Activated T-cell treated with anti-CD3 and anti-CD28 coated beads, Interleukin-2, amount 50 U/mL, for 24 hours (primary cell): ENCODE results near the gene ZNF587B.
"Not testable (repeated sequence)": the region's sequence is repeated elsewhere in the genome, so short reads cannot be mapped to it uniquely, and the experiment has no call there.

Source experiments
- DNase-seq: peaks from one replicate; pipeline ENCODE4 v3.0.0-alpha.2; 2020
- H3K27ac Mint-ChIP-seq: 2 replicates; pipeline ENCODE4 v1.8.0; 2020; ENCODE audit warnings: mild to moderate bottlenecking, mixed read lengths
- H3K27me3 Mint-ChIP-seq: 2 replicates; pipeline ENCODE4 v1.8.0; 2020; ENCODE audit warnings: mixed read lengths
- H3K36me3 Mint-ChIP-seq: 2 replicates; pipeline ENCODE4 v1.8.0; 2020; ENCODE audit warnings: low read depth, mixed read lengths
- H3K4me1 Mint-ChIP-seq: 2 replicates; pipeline ENCODE4 v1.8.0; 2020; ENCODE audit warnings: low read depth, mixed read lengths
- H3K4me3 Mint-ChIP-seq: 2 replicates; pipeline ENCODE4 v1.8.0; 2020; ENCODE audit warnings: mild to moderate bottlenecking, moderate library complexity, mixed read lengths
- H3K9me3 Mint-ChIP-seq: 2 replicates; pipeline ENCODE4 v1.8.0; 2020; ENCODE audit warnings: mixed read lengths

ZNF587B gene

DNA sequence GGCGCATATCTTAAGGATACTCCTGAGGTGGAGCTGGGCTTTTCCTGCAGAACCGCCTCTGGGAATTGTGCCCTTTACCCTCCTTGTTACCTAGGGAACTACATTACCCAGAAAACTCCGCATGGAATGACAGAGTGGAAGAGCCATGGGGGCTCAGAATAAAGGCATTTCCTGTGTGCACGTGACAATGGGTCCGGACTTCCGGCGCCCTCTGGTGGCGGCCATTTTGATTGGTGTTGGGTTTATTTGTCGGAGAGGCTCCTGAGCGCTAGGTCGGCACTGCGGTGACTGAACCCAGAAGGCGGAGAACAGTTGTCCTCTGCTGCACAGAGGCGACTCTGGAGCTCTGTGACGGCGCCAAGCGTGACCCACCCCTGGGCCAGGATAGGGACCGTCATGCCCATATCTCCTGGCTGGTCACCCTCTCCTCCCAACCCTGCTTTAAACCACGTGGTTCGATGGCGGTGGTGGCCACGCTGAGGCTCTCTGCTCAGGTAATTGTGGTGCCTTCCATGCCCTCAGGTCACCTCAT, at the start of gene ZNF587B:
Gene ZNF587B, plus strand, starts transcription at position 229 of the 532 bp plus-strand sequence. Its CDS starts 230 bp downstream, at position 459.
- H3K27me3 Mint-ChIP-seq = no peaks in the 10 kb centered on the region
- peak within 1 kb of the TSS; percentile 44 for H3K27ac Mint-ChIP-seq
- peaks cover 2% of the 10 kb centered on the region for H3K9me3 Mint-ChIP-seq
- DNase-seq = peak; percentile 53
- H3K4me3 Mint-ChIP-seq = no peak within 1 kb of the TSS
- H3K4me1 Mint-ChIP-seq = peaks cover 38% of the 10 kb centered on the region
- H3K36me3 Mint-ChIP-seq = peaks cover 69% of the 10 kb centered on the region

GRCh38 chr19:57786286-57786685, 43.8 kb upstream of the ZNF587B start:
- H3K27ac Mint-ChIP-seq = no peak overlapping the region
- H3K4me3 Mint-ChIP-seq = no peak overlapping the region
- H3K9me3 Mint-ChIP-seq = peaks cover 44% of the 10 kb centered on the region
- H3K4me1 Mint-ChIP-seq = no peaks in the 10 kb centered on the region
- peaks cover 85% of the 10 kb centered on the region for H3K36me3 Mint-ChIP-seq
- H3K27me3 Mint-ChIP-seq = no peaks in the 10 kb centered on the region
- no peak for DNase-seq

GRCh38 chr19:57786906-57787305, 43.2 kb upstream of the ZNF587B start:
- H3K36me3 Mint-ChIP-seq = peaks cover 85% of the 10 kb centered on the region
- no peak overlapping the region for H3K4me3 Mint-ChIP-seq
- H3K4me1 Mint-ChIP-seq = no peaks in the 10 kb centered on the region
- no peak overlapping the region for H3K27ac Mint-ChIP-seq
- H3K27me3 Mint-ChIP-seq = no peaks in the 10 kb centered on the region
- no peak for DNase-seq
- peaks cover 48% of the 10 kb centered on the region for H3K9me3 Mint-ChIP-seq

DNA sequence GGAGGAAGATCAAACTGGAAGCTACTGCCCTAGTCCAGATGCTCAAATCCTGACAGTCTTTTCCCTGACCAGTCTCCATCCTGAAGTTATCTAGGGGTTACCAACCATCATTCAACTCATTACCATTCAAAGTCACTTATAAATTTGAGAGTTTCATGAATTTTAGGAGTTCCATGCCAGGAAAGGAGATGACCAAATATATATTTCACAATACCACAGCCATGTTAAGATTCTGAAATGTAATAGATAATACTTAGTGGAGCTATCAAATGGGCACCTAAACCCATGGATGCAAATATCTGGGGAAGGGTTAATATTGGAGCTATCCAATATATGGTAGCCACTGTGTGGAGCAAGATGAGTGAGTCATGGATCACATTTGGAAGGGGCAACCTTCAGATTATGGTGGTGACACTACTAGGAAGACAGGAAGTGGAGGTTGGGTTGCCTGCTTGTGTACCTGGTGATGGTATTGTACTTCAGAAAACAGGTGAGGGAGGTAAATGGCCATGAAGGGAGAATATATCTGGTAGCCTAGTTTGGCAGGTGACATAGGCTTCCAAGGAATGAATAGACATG, 41.9 kb upstream of the ZNF587B start:
- Mint-ChIP-seq H3K4me1 (no peaks in the 10 kb centered on the region), H3K27ac (no peak overlapping the region)

DNA sequence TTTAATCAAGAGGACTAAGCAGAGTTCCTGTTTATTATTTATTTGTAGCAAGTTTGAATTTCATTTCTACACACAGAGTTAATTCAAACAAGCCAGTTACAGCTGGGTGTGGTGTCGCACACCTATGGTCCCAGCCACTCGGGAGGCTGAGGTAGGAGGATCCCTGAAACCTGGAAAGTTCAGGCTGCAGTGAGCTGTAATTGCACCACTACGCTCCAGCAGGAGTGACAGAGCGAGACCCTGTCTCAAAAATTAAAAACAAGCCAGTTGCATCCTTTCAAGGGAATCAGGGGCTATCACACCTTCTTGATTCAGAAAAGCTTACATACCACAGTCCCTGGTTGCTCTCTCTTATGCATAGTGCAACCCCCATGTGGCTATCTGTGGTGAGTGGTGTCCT, 40.8 kb upstream of the ZNF587B start:
- no peaks in the 10 kb centered on the region for H3K4me1 Mint-ChIP-seq
- H3K9me3 Mint-ChIP-seq = peaks cover 55% of the 10 kb centered on the region
- peaks cover 92% of the 10 kb centered on the region for H3K36me3 Mint-ChIP-seq
- no peak overlapping the region for H3K4me3 Mint-ChIP-seq
- H3K27me3 Mint-ChIP-seq = no peaks in the 10 kb centered on the region
- no peak for DNase-seq
- no peak overlapping the region for H3K27ac Mint-ChIP-seq

More for the DNA sequence above, 41.9 kb upstream of the ZNF587B start:
- H3K27me3 Mint-ChIP-seq = no peaks in the 10 kb centered on the region
- peaks cover 88% of the 10 kb centered on the region for H3K36me3 Mint-ChIP-seq
- no peak for DNase-seq
- no peak overlapping the region for H3K4me3 Mint-ChIP-seq
- peaks cover 52% of the 10 kb centered on the region for H3K9me3 Mint-ChIP-seq

DNA sequence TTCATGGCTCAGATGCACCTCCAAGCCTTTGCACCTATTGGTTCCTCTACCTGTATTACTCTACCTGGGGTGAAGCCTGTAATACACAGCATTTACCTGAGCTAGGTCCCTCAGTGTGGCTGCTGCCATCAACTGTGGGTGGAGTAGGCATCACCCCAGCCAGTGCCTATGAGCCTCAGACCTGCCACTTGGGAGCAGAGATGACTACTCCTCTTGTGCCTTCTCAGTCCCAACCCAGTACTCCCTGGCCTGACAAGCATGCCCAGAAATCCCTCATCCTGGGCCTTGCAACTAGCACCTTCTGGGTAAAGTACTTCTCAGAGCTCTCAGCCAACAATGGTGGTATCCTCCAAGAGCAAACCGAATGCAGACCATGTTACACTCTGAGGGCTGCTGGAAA, 33.5 kb upstream of the ZNF587B start:
- not testable (repeated sequence) for H3K4me3 Mint-ChIP-seq, H3K4me1 Mint-ChIP-seq, H3K27me3 Mint-ChIP-seq, H3K27ac Mint-ChIP-seq, DNase-seq
- peaks cover 19% of the 10 kb centered on the region for H3K9me3 Mint-ChIP-seq
- peaks cover 89% of the 10 kb centered on the region for H3K36me3 Mint-ChIP-seq

GRCh38 chr19:57800696-57801095, 29.4 kb upstream of the ZNF587B start:
- peaks cover 86% of the 10 kb centered on the region for H3K36me3 Mint-ChIP-seq

DNA sequence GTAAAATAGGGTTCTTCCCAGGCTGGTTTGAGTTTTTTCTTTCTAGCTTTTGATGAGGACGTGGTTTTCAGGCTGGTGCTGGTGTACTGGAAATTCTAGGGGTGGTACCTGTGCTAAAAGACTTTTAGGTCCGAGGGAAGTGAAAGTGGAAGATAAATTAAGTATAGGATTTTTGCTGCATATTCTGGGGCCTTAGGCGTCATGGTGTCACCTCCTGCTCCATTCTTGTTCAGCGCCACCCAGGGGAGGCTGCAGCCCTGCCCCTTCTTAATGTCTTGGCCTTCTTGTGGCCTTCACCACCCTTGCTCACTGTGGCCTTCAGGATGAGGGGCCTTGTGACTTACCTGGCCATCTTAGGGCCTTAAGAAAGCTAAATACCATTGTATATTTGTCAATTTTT, 27.8 kb upstream of the ZNF587B start:
- Mint-ChIP-seq H3K36me3 (peaks cover 83% of the 10 kb centered on the region), H3K27ac (peak overlapping the region; percentile 59), H3K4me1 (peaks cover 19% of the 10 kb centered on the region), H3K9me3 (peaks cover 2% of the 10 kb centered on the region), H3K27me3 (no peaks in the 10 kb centered on the region), H3K4me3 (no peak overlapping the region)
- no peak for DNase-seq

More at GRCh38 chr19:57800696-57801095, 29.4 kb upstream of the ZNF587B start:
- no peak overlapping the region for H3K27ac Mint-ChIP-seq
- no peak overlapping the region for H3K4me3 Mint-ChIP-seq
- H3K9me3 Mint-ChIP-seq = peaks cover 5% of the 10 kb centered on the region
- peaks cover 19% of the 10 kb centered on the region for H3K4me1 Mint-ChIP-seq
- H3K27me3 Mint-ChIP-seq = no peaks in the 10 kb centered on the region
- DNase-seq = no peak

DNA sequence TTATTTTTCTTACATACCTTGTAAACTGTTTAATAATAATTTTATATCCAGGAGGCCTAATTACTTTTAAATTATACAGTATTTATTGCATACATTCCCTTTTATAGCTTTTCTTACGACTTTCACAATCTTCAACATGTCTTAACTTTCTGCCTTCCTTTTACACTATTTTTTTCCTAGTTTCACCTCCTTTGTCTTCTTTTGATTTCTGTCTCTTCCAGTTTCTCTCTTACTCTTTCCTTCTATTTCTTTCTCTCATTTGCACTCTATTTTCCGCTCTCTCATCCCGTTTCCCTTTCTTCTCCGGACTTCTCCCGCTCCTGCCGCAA, 26.9 kb upstream of the ZNF587B start:
- peak overlapping the region; percentile 53 for H3K4me3 Mint-ChIP-seq
- peaks cover 89% of the 10 kb centered on the region for H3K36me3 Mint-ChIP-seq
- no peak overlapping the region for H3K27ac Mint-ChIP-seq
- DNase-seq = no peak
- peaks cover 2% of the 10 kb centered on the region for H3K9me3 Mint-ChIP-seq
- no peaks in the 10 kb centered on the region for H3K27me3 Mint-ChIP-seq
- H3K4me1 Mint-ChIP-seq = peaks cover 19% of the 10 kb centered on the region

- peaks cover 2% of the 10 kb centered on the region for H3K9me3 Mint-ChIP-seq
- no peaks in the 10 kb centered on the region for H3K27me3 Mint-ChIP-seq
- peak overlapping the region; percentile 37 for H3K27ac Mint-ChIP-seq
- peak overlapping the region; percentile 53 for H3K4me3 Mint-ChIP-seq
- H3K36me3 Mint-ChIP-seq = peaks cover 89% of the 10 kb centered on the region
- no peak for DNase-seq
- peaks cover 19% of the 10 kb centered on the region for H3K4me1 Mint-ChIP-seq
These were observed 26.3 kb upstream of the ZNF587B start for GRCh38 chr19:57803594-57804325.

- Mint-ChIP-seq H3K4me1 (peaks cover 36% of the 10 kb centered on the region), H3K4me3 (no peak overlapping the region), H3K9me3 (no peaks in the 10 kb centered on the region), H3K27me3 (no peaks in the 10 kb centered on the region), H3K36me3 (peaks cover 87% of the 10 kb centered on the region), H3K27ac (no peak overlapping the region)
- no peak for DNase-seq
These were observed 22.6 kb upstream of the ZNF587B start for GRCh38 chr19:57807541-57807940.

- H3K4me3 Mint-ChIP-seq = not testable (repeated sequence)
These were observed 19.4 kb upstream of the ZNF587B start for GRCh38 chr19:57810410-57811295.

GRCh38 chr19:57812226-57812625, 17.9 kb upstream of the ZNF587B start:
- Mint-ChIP-seq H3K4me1 (peaks cover 44% of the 10 kb centered on the region), H3K27me3 (no peaks in the 10 kb centered on the region), H3K27ac (peak overlapping the region; percentile 42), H3K36me3 (peaks cover 67% of the 10 kb centered on the region), H3K9me3 (no peaks in the 10 kb centered on the region), H3K4me3 (peak overlapping the region; percentile 0)
- DNase-seq = no peak

More at GRCh38 chr19:57810410-57811295, 19.4 kb upstream of the ZNF587B start:
- not testable (repeated sequence) for H3K9me3 Mint-ChIP-seq, H3K27me3 Mint-ChIP-seq, DNase-seq
- H3K36me3 Mint-ChIP-seq = peaks cover 80% of the 10 kb centered on the region
- H3K4me1 Mint-ChIP-seq = peaks cover 43% of the 10 kb centered on the region
- H3K27ac Mint-ChIP-seq = peak overlapping the region; percentile 22

- not testable (repeated sequence) for H3K9me3 Mint-ChIP-seq, H3K27me3 Mint-ChIP-seq
- Mint-ChIP-seq H3K36me3 (peaks cover 58% of the 10 kb centered on the region), H3K4me3 (peak overlapping the region; percentile 93), H3K27ac (peak overlapping the region; percentile 81), H3K4me1 (peaks cover 44% of the 10 kb centered on the region)
- peak; percentile 41 for DNase-seq
These were observed 16.9 kb upstream of the ZNF587B start for GRCh38 chr19:57812975-57813820.
